Hematopoietic multipotent progenitor cell (in vitro differentiated cells): Measurements from ENCODE around the gene GJA4. TPM values are rescaled to one million over a fixed set of nuclear protein-coding genes. Genes with fewer than 3 reads are reported as not detected.

Experiments used
- DNase-seq, 3 donors: peaks; one replicate each; pipeline ENCODE4 v3.0.0-alpha.2; 2011 to 2015; ENCODE audit warnings: low read depth in 2 of 3, low spot score in 2 of 3
- total RNA-seq: library from RNA; depleted of rRNA; stranded (reverse); fragments of >200 nt; gene quantifications from one replicate; pipeline ENCODE4 v1.2.3, GENCODE V29; 2012

The GJA4 gene
- total RNA-seq, 1 donor, result 7.3 TPM

DNA sequence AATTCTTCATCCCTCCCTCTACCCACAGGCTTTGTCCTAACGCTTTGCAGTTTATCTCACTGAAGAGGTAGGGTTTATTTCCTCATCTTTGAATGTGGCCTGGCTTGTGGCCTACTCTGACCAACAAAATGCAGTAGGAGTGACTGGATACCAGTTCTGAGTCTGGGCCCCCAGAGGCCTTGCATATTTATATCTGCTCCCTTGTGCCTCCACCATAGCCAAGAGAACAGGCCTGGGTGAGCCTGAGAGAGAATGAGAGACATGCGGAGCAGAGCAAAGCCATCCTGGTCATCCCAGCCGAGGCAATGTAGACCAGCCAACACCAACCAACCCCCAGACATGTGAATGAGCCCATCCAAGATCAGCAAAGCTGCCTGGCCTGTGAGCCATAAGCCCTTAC, 36.5 kb downstream of the GJA4 start:
- DNase-seq, result peak in 1 of 3 donors; percentile 35

DNA sequence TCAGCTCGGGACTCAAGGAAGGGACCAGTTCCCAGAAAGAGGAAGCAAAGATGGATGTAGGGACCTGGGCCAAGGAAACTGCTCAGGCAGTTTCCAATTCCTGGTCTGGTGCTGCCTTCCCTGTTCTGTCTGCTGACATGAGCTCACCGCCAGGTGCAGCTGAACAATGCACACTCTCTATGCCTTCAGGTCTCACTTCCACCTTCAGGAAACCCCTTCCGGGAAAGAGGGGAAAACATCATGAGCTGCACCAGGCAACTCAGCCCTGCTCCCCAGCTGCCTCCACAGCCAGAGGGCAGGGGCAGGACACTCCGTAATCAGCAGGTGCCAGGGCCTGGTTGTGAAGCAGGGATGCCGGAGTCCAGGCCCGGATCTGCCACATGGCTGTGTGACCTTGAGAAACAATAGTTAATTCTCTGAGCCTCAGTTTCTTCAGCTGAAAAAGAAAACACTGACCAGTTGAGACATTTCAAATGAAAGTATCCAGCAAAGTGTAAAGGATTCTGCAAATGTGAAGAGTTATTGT, 39.0 kb downstream of the GJA4 start:
- DNase-seq, result no peak

DNA sequence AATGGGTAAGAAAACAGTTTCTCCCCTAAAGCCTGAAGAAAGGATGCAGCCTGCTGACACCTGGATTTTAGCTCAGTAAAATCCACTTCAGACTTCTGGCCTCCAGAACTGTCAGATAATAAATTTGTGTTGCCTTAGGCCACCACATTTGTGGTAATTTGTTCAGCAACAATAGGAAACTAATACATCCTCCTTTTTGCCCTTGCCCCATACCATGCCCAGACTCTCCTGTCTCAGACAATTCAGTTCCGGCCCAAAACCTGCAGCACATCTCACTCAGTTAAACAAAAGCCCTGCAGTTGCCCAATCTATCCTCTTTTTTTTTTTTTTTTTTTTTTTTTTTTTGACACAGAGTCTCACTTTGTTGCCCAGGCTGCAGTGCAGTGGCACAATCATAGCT, 40.9 kb downstream of the GJA4 start:
- DNase-seq, result peak in 1 of 3 donors; percentile 40

DNA sequence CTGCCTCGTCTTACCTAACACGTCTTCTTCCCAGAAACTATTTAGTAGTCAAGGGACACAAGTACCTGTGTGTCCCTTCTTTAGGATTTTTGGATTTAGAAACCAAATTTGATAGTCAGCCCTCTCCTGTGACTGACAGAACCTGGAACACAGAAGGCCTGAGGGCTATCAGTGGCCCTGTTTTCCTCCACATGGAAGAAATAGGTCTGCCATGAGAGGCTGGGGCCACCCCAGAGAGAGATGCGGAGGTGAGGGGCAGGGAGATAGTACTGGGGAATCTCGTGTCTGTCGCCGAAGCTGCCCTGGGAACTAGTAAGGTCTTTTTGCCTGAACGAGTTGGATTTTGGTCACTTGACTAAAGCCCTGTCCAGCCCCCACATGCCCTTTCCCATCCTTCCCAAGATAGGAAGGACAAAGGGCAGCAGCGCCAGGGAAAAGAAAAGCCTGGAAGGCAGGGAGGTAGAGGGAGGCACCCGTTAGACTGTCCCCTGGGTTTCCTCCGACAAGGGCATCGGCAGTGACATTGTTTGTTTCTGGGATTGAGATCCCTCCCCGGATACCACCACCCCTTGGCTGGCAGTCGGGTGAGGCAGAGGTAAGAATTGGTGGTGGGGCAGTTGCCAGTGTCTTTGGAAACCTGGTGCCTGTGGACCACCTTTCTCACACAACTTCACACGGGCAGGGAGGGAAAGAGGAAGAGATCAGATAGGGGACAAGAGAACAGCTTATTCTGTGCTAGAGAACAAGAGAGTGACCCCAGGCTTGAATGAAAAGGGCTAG, 46.9 kb downstream of the GJA4 start:
- DNase-seq, result no peak

DNA sequence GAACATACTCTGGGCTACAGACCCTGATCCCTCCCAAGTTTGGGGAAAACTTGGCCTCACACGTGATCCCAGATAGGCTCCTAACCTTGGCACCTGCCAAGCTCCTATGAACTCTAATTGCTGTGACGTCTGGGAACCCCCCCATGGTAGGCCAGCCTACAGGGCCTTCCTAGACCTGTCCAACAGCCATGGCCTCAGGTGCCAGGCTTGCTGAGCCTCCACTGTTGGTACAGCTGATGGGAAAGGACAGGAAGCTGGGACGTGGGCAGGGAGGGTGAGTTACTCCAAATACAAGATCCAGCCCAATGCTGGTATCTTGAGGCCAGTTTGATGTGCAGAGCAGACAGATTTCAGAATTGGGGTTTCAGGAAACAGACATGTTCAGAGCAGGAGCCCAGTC, 47.6 kb downstream of the GJA4 start:
- no peak for DNase-seq

DNA sequence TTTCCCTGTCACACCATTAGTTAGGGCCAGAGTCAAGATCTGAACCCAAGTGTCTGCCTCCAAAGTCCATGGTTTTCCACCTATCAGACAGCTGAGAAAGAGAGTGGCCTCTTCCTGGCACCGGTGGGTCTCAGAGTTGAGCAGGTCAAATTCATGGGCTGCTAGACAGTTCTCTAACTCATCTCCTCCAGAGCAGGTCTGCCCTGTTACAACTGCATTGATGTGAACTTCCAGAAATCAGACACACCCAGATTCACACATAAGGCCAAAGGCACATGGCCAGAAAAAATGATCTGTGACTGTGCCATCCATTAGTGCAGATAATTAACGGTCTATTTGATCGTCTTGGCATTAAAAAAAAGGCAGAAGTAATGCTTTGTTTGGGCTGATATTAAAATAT, 49.3 kb downstream of the GJA4 start:
- no peak for DNase-seq

DNA sequence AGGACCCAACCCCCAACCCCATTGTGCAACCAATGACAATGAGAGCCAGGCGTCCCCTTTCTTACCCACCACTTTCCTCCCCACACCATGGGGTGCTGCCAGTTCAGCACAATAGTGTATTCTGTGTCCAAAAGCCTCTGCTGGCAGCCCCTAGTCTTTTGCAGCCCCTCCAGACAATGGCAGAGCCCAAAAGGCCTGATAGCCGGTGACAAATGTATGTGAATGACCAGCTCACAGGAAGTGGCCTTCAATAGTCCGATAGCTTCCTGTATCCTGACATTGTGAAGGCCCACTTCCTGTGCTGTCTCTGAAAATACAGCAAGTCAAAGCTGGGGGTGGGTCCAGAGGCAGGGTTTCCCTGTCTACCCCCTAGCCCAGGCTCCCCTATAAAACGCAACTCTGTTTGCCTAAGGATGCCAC, 50.2 kb downstream of the GJA4 start:
- DNase-seq, result no peak

DNA sequence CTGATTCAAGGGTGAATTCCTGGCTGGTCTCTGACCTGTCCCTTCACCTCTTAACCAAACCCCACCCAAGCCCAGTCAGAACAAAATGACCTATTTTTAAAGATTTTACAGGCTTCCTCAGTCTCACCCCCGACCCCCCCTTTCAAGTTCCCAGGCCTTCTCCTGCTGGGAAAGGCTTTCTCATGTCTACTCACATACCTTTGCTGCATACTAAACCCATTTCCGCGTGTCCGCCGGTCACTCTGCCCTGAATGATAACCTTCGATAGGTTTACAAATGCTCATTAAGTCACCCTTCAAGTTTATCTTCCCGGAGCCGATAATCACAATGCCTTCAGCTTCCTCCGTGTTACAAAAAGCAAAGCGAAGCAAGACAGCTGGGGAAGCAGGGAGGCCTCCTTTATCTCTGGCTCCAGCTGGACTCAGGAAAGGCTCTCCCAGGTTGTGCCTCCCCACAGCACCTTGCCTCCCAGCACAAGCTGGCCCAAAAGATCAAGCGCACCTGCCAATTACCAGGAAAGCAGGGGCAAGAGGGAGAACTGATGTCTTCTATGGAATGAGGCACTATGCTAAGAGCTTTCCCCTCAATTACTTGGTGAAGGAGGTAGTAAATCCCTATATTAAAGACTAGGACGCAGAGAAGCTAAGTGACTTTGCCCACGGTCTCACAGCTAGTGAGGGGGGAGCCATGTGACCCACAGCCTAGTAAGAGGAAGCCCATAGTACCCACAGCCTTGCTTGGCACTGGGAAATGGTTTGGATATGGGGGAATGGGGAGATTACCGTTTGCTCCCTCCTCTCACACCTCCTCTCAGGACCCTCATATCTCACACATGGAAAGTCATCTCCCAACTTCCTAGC, 50.8 kb downstream of the GJA4 start:
- no peak for DNase-seq

DNA sequence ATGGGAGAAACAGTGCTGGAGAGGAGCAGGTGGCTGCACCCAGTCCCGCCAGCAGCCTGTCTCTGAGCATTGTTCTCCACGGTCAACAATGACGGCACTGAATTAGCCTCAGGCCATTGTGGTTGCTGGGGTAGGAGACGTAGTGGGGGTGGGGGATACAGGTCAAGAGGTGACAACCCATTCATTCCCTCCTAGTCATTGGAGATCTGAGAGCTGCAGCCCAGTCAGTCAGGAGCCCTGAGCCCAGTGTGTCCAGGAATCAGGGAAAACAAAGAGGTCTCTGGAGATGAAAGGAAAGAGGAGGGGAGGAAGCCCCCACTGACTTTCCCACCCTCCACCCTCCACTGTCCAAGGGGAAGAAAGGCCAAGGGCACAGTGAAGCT, 51.4 kb downstream of the GJA4 start:
- DNase-seq, result no peak

Other genes starting within 250 kb of the GJA4 start
- gene GJB5, start 38.0 kb upstream of the GJA4 start, total RNA-seq, result not detected
- not detected for gene GJB4, start 33.3 kb upstream of the GJA4 start, total RNA-seq
- gene GJB3, start 11.8 kb upstream of the GJA4 start, total RNA-seq, result under 0.01 TPM
- gene SMIM12, start 66.8 kb downstream of the GJA4 start, total RNA-seq, result 40.7 TPM
- gene DLGAP3, start 136.7 kb downstream of the GJA4 start, total RNA-seq, result 0.27 TPM
- gene TMEM35B, start 192.3 kb downstream of the GJA4 start, total RNA-seq, result 34.2 TPM
- 17.8 TPM for gene ZMYM6, start 238.9 kb downstream of the GJA4 start, total RNA-seq